GM21825 (cell line): Measurements from ENCODE around the gene BLMH.

Source experiments
- ATAC-seq: cut with Tn5 transposase; IDR thresholded peaks from one replicate; pipeline ENCODE4 v1.9.1; 2021; ENCODE audit warnings: mild to moderate bottlenecking, moderate library complexity; ENCODE audit not compliant: unreplicated experiment

The BLMH gene

GRCh38 chr17:30291543-30292285 is at the start of gene BLMH:
BLMH (minus strand) TSS chr17:30291944; CDS start chr17:30291819, 125 bp downstream.
- peak; percentile 64 for ATAC-seq

GRCh38 chr17:30340801-30341356 is 49.1 kb upstream of the BLMH start:
- ATAC-seq = no peak

- no peak for ATAC-seq
These were observed 47.3 kb upstream of the BLMH start for GRCh38 chr17:30339086-30339485.

GRCh38 chr17:30337393-30337999 is 45.8 kb upstream of the BLMH start:
- ATAC-seq = no peak

- ATAC-seq = no peak
These were observed 44.8 kb upstream of the BLMH start for GRCh38 chr17:30336369-30337171.

- ATAC-seq = no peak
These were observed 42.7 kb upstream of the BLMH start for GRCh38 chr17:30334421-30334820.

GRCh38 chr17:30333503-30334360 is 42.0 kb upstream of the BLMH start, which contains the start of gene TMIGD1:
TMIGD1 (minus strand) TSS chr17:30334057; CDS start chr17:30332133, 1,924 bp downstream.
- ATAC-seq = no peak

- ATAC-seq = peak; percentile 55
These were observed 40.4 kb upstream of the BLMH start for GRCh38 chr17:30332057-30332542.

- ATAC-seq = no peak
These were observed 35.1 kb upstream of the BLMH start for GRCh38 chr17:30326809-30327208.

GRCh38 chr17:30324723-30325122 is 33.0 kb upstream of the BLMH start:
- ATAC-seq = no peak

GRCh38 chr17:30323895-30324319 is 32.2 kb upstream of the BLMH start:
- no peak for ATAC-seq

- ATAC-seq = no peak
These were observed 31.6 kb upstream of the BLMH start for GRCh38 chr17:30323262-30323894.

GRCh38 chr17:30321314-30321713 is 29.6 kb upstream of the BLMH start:
- no peak for ATAC-seq

GRCh38 chr17:30318155-30318554 is 26.4 kb upstream of the BLMH start:
- ATAC-seq = no peak

- no peak for ATAC-seq
These were observed 25.0 kb upstream of the BLMH start for GRCh38 chr17:30316736-30317135.

GRCh38 chr17:30315106-30315505 is 23.4 kb upstream of the BLMH start:
- ATAC-seq = no peak

- no peak for ATAC-seq
These were observed 22.7 kb upstream of the BLMH start for GRCh38 chr17:30314474-30314873.

GRCh38 chr17:30312226-30312625 is 20.5 kb upstream of the BLMH start:
- ATAC-seq = no peak

- ATAC-seq = no peak
These were observed 18.8 kb upstream of the BLMH start for GRCh38 chr17:30310562-30310961.

GRCh38 chr17:30309591-30309990 is 17.8 kb upstream of the BLMH start:
- no peak for ATAC-seq
